ENCODE measurements around the gene MOGAT2. TPM values are rescaled to one million over a fixed set of nuclear protein-coding genes. Genes with fewer than 3 reads are reported as not detected.
"Not testable (repeated sequence)": the region's sequence is repeated elsewhere in the genome, so short reads cannot be mapped to it uniquely, and the experiment has no call there.

The MOGAT2 gene
- total and polyA plus RNA-seq, 3 donors from 2014 or later, result 0.19 to 0.31 (median 0.24) TPM

GRCh38 chr11:75740681-75741080 lies 23.0 kb downstream of the MOGAT2 start:
- TF ChIP-seq POLR2A (IDR thresholded peaks at IDR 0.05), result no peak
- no peak for TF ChIP-seq CTCF (IDR thresholded peaks at IDR 0.05)
- no peak overlapping the region for H3K27ac ChIP-seq
- no peak overlapping the region for H3K4me3 ChIP-seq
- DNase-seq, result no peak
- WGBS, 2 donors, result 87 to 100% methylated on average over 1 of the region's 1 CpG
- H3K36me3 ChIP-seq (ENCODE audit: low read depth, missing control alignments), result no peaks in the 10 kb centered on the region
- no peaks in the 10 kb centered on the region for H3K27me3 ChIP-seq
- H3K9me3 ChIP-seq, result no peaks in the 10 kb centered on the region
- intact Hi-C loops (cut with DNase I; ENCODE audit: low total_unique reads), result no loop called here
- no peaks in the 10 kb centered on the region for H3K4me1 ChIP-seq

GRCh38 chr11:75743159-75743558 lies 25.5 kb downstream of the MOGAT2 start:
- H3K4me3 ChIP-seq; H3K36me3 ChIP-seq (ENCODE audit: low read depth, missing control alignments); H3K4me1 ChIP-seq; H3K9me3 ChIP-seq; H3K27ac ChIP-seq; intact Hi-C loops (cut with DNase I; ENCODE audit: low total_unique reads); DNase-seq; H3K27me3 ChIP-seq: not testable (repeated sequence)
- 92 to 96% methylated on average over 4 of the region's 4 CpGs for WGBS, 2 donors

GRCh38 chr11:75743711-75744563 lies 26.3 kb downstream of the MOGAT2 start:
- DNase-seq, result no peak
- Histone ChIP-seq H3K4me3 (no peak overlapping the region), H3K4me1 (no peaks in the 10 kb centered on the region), H3K27me3 (no peaks in the 10 kb centered on the region), H3K27ac (no peak overlapping the region), H3K9me3 (no peaks in the 10 kb centered on the region), H3K36me3 (ENCODE audit: low read depth, missing control alignments) (no peaks in the 10 kb centered on the region)
- intact Hi-C loops (cut with DNase I; ENCODE audit: low total_unique reads), result no loop called here
- TF ChIP-seq POLR2A (IDR thresholded peaks at IDR 0.05), result no peak
- TF ChIP-seq CTCF (IDR thresholded peaks at IDR 0.05), result no peak
- WGBS, 2 donors, result 49 to 66% methylated on average over 9 of the region's 9 CpGs

GRCh38 chr11:75745807-75746206 lies 28.2 kb downstream of the MOGAT2 start:
- no peak for DNase-seq
- intact Hi-C loops (cut with DNase I; ENCODE audit: low total_unique reads), result no loop called here
- no peaks in the 10 kb centered on the region for H3K36me3 ChIP-seq (ENCODE audit: low read depth, missing control alignments)
- no peaks in the 10 kb centered on the region for H3K4me1 ChIP-seq
- TF ChIP-seq CTCF (IDR thresholded peaks at IDR 0.05) (no peak), POLR2A (IDR thresholded peaks at IDR 0.05) (no peak)
- no peak overlapping the region for H3K27ac ChIP-seq
- no peak overlapping the region for H3K4me3 ChIP-seq
- no peaks in the 10 kb centered on the region for H3K27me3 ChIP-seq
- no peaks in the 10 kb centered on the region for H3K9me3 ChIP-seq
- WGBS, 2 donors, result 91 to 95% methylated on average over 5 of the region's 5 CpGs

GRCh38 chr11:75748729-75749273 lies 31.2 kb downstream of the MOGAT2 start:
- intact Hi-C loops (cut with DNase I; ENCODE audit: low total_unique reads); H3K9me3 ChIP-seq; H3K4me1 ChIP-seq; H3K27me3 ChIP-seq; DNase-seq; H3K4me3 ChIP-seq; H3K27ac ChIP-seq; H3K36me3 ChIP-seq (ENCODE audit: low read depth, missing control alignments): not testable (repeated sequence)
- WGBS, 2 donors, result 75 to 77% methylated on average over 9 to 21 of the region's 26 CpGs

- intact Hi-C loops (cut with DNase I; ENCODE audit: low total_unique reads); H3K4me1 ChIP-seq; H3K27me3 ChIP-seq; H3K27ac ChIP-seq; H3K9me3 ChIP-seq; DNase-seq; H3K36me3 ChIP-seq (ENCODE audit: low read depth, missing control alignments); H3K4me3 ChIP-seq: not testable (repeated sequence)
Measured at GRCh38 chr11:75754933-75755332, 37.3 kb downstream of the MOGAT2 start.

All from testis (tissue), 3 donors.